ENCODE results near the gene METRN.
A peak's percentile ranks its signal among the peaks of the same experiment; 100 is the strongest.

The METRN gene

GRCh38 chr16:768428-768827 lies 53.5 kb downstream of the METRN start:
- Histone ChIP-seq H3K27ac (ENCODE audit: poor library complexity, severe bottlenecking) (no peak overlapping the region), H3K27me3 (ENCODE audit: insufficient read depth, poor library complexity, severe bottlenecking) (no peaks in the 10 kb centered on the region), H3K36me3 (ENCODE audit: low read depth) (no peaks in the 10 kb centered on the region), H3K4me3 (ENCODE audit: severe bottlenecking) (no peak overlapping the region), H3K9me3 (ENCODE audit: severe bottlenecking) (no peaks in the 10 kb centered on the region), H3K4me1 (ENCODE audit: insufficient read depth, poor library complexity, severe bottlenecking) (no peaks in the 10 kb centered on the region)
- peak; percentile 27; the same call in 2 of the 3 replicates for ATAC-seq (ENCODE audit: low read depth)
- DNase-seq (ENCODE audit: low spot score) = no peak
- TF ChIP-seq CTCF (IDR thresholded peaks at IDR 0.05; ENCODE audit: poor library complexity, severe bottlenecking) = no peak
